CD14-positive monocyte (primary cell): Measurements from ENCODE around the gene GALNT12. TPM values are rescaled to one million over a fixed set of nuclear protein-coding genes. Genes with fewer than 3 reads are reported as not detected.

Source experiments
- DNase-seq, 3 donors: peaks; one replicate each; pipeline ENCODE4 v3.0.0-alpha.2; 2011 to 2022
- H2AFZ ChIP-seq: 2 replicates; pipeline ENCODE4 v1.6.0; 2012; ENCODE audit warnings: mild to moderate bottlenecking, low read depth, low read length, inconsistent platforms; ENCODE audit not compliant: insufficient read depth, poor library complexity, severe bottlenecking
- H3K27ac ChIP-seq, 2 donors: 1 replicate in 1 of 2; 2 replicates in 1 of 2; pipeline ENCODE4 v1.5.1; 2012 to 2013; ENCODE audit warnings: low read length in 2 of 2, control low read depth in 1 of 2, inconsistent platforms in 1 of 2, low read depth in 1 of 2, mild to moderate bottlenecking in 1 of 2
- H3K27me3 ChIP-seq, 2 donors: one replicate each; pipeline versions ENCODE4 v1.6.0 to v1.6.1; 2011 to 2013; ENCODE audit warnings: low read length in 2 of 2; ENCODE audit not compliant: control insufficient read depth in 2 of 2, insufficient read depth in 2 of 2
- H3K36me3 ChIP-seq, 2 donors: replicated peaks in 1 of 2; 1 replicate in 1 of 2; 2 replicates in 1 of 2; pipeline versions ENCODE4 v1.5.1 to v1.6.1; 2012 to 2013; ENCODE audit warnings: low read length in 2 of 2, control low read depth in 1 of 2, inconsistent platforms in 1 of 2, mild to moderate bottlenecking in 1 of 2; ENCODE audit not compliant: insufficient read depth in 2 of 2, control insufficient read depth in 1 of 2
- H3K4me1 ChIP-seq, 2 donors: 1 replicate in 1 of 2; 2 replicates in 1 of 2; pipeline versions ENCODE4 v1.5.1 to v1.6.1; 2012 to 2013; ENCODE audit warnings: low read length in 2 of 2, control low read depth in 1 of 2, inconsistent platforms in 1 of 2, mild to moderate bottlenecking in 1 of 2, moderate library complexity in 1 of 2; ENCODE audit not compliant: insufficient read depth in 2 of 2, control insufficient read depth in 1 of 2
- H3K4me2 ChIP-seq: replicated peaks from 2 replicates; pipeline ENCODE3; 2012; ENCODE audit warnings: low read length, moderate library complexity, mild to moderate bottlenecking; ENCODE audit not compliant: poor library complexity, severe bottlenecking; ENCODE audit errors: extremely low read depth
- H3K4me3 ChIP-seq, 3 experiments: fragments of 200-600 bp in 1 of 3; sonication (generic) in 1 of 3; replicated peaks in 1 of 3; 1 replicate in 2 of 3; 2 replicates in 1 of 3; pipeline ENCODE4 v1.5.1; 2011 to 2013; ENCODE audit warnings: low read length in 3 of 3, mild to moderate bottlenecking in 3 of 3, control low read depth in 2 of 3, low read depth in 2 of 3, inconsistent platforms in 1 of 3, moderate library complexity in 1 of 3
- H3K79me2 ChIP-seq: 2 replicates; pipeline ENCODE4 v1.6.0; 2012; ENCODE audit warnings: mild to moderate bottlenecking, control low read depth, inconsistent platforms, low read length, moderate library complexity; ENCODE audit not compliant: insufficient read depth
- H3K9ac ChIP-seq: 2 replicates; pipeline ENCODE4 v1.6.0; 2017; ENCODE audit warnings: low read length, mild to moderate bottlenecking; ENCODE audit not compliant: insufficient read depth, poor library complexity, severe bottlenecking
- H3K9me3 ChIP-seq, 2 donors: replicated peaks in 1 of 2; 1 replicate in 1 of 2; 2 replicates in 1 of 2; pipeline versions ENCODE4 v1.5.1 to v1.6.1; 2012 to 2013; ENCODE audit warnings: low read length in 2 of 2, control low read depth in 1 of 2; ENCODE audit not compliant: control insufficient read depth in 1 of 2, insufficient read depth in 1 of 2
- H4K20me1 ChIP-seq: 2 replicates; pipeline ENCODE4 v1.6.0; 2012; ENCODE audit warnings: mild to moderate bottlenecking, low read length, control low read depth, moderate library complexity; ENCODE audit not compliant: insufficient read depth
- H3K27ac Mint-ChIP-seq, 7 donors: one replicate each; pipeline ENCODE4 v1.8.0; 2020; ENCODE audit warnings: mild to moderate bottlenecking in 7 of 7, mixed read lengths in 7 of 7, moderate library complexity in 6 of 7, inconsistent platforms in 2 of 7
- H3K27me3 Mint-ChIP-seq, 3 donors: one replicate each; pipeline ENCODE4 v1.8.0; 2021 to 2022; ENCODE audit warnings: low read depth in 3 of 3, mild to moderate bottlenecking in 3 of 3, mixed read lengths in 3 of 3, moderate library complexity in 3 of 3, inconsistent platforms in 1 of 3
- H3K36me3 Mint-ChIP-seq, 2 donors: one replicate each; pipeline ENCODE4 v1.8.0; 2020; ENCODE audit warnings: mixed read lengths in 2 of 2, inconsistent platforms in 1 of 2, mild to moderate bottlenecking in 1 of 2
- H3K4me1 Mint-ChIP-seq: one replicate; pipeline ENCODE4 v1.8.0; 2020; ENCODE audit warnings: mild to moderate bottlenecking, mixed read lengths
- H3K4me3 Mint-ChIP-seq, 2 donors: one replicate each; pipeline ENCODE4 v1.8.0; 2020; ENCODE audit warnings: mild to moderate bottlenecking in 2 of 2, mixed read lengths in 2 of 2, moderate library complexity in 1 of 2
- H3K9me3 Mint-ChIP-seq, 7 donors: one replicate each; pipeline ENCODE4 v1.8.0; 2020 to 2022; ENCODE audit warnings: mixed read lengths in 7 of 7, mild to moderate bottlenecking in 6 of 7, moderate library complexity in 6 of 7, inconsistent platforms in 2 of 7
- CTCF ChIP-seq: fragments of 200-600 bp; IDR thresholded peaks from one replicate; pipeline ENCODE4 v1.8.0; 2022; ENCODE audit warnings: antibody characterized with exemption, mild to moderate bottlenecking
- WGBS: methylation state at CpG from one replicate; pipeline ENCODE4 v1.1.5; 2013; ENCODE audit warnings: missing lambda C conversion rate; ENCODE audit not compliant: insufficient coverage; 5-methylcytosine and 5-hydroxymethylcytosine counted together
- intact Hi-C, 2 donors: fragments of 100-400 bp; cut with micrococcal nuclease; formaldehyde crosslinking; loops; one replicate each; pipeline versions ENCODE4 v1.15.0 to v1.15.1; 2023
- polyA plus RNA-seq, 3 donors: library from polyadenylated mRNA; depleted of rRNA in 1 of 3; unstranded in 2 of 3; stranded (reverse) in 1 of 3; fragments of 300-500 nt in 2 of 3; fragments of >200 nt in 1 of 3; fragmentation: Illumina TruSeq in 2 of 3; gene quantifications; 1 replicate in 2 of 3; 2 replicates in 1 of 3; pipeline ENCODE4 v1.2.3, GENCODE V29; 2012 to 2021

The GALNT12 gene
- polyA plus RNA-seq, 3 donors = 0.16 TPM; not detected in 2

GRCh38 chr9:98787766-98788335 lies 19.6 kb upstream of the GALNT12 start:
- peaks cover 19% of the 10 kb centered on the region for H3K4me1 Mint-ChIP-seq
- WGBS = 100% methylated on average over 9 of the region's 12 CpGs
- no peak for DNase-seq
- peaks cover 0 to 3% (median under 1%) of the 10 kb centered on the region in 3 donors for H3K27me3 Mint-ChIP-seq
- H3K36me3 ChIP-seq = no peaks in the 10 kb centered on the region
- no peaks in the 10 kb centered on the region for H3K27me3 ChIP-seq
- H3K79me2 ChIP-seq = no peaks in the 10 kb centered on the region
- H3K27ac Mint-ChIP-seq = peak overlapping the region in 1 of 7 donors; percentile 68
- no peaks in the 10 kb centered on the region for H3K9me3 Mint-ChIP-seq
- H3K4me2 ChIP-seq = no peak overlapping the region
- H3K4me1 ChIP-seq = peaks cover 5 to 16% of the 10 kb centered on the region in 2 donors
- H3K4me3 Mint-ChIP-seq = no peak overlapping the region
- TF ChIP-seq CTCF = no peak
- intact Hi-C loops = no loop called here
- H3K4me3 ChIP-seq = no peak overlapping the region
- H3K9me3 ChIP-seq = no peaks in the 10 kb centered on the region
- H3K36me3 Mint-ChIP-seq = peaks cover 0 to 4% of the 10 kb centered on the region in 2 donors
- no peak overlapping the region for H2AFZ ChIP-seq
- H4K20me1 ChIP-seq = no peaks in the 10 kb centered on the region
- no peak overlapping the region for H3K27ac ChIP-seq
- H3K9ac ChIP-seq = no peak overlapping the region

GRCh38 chr9:98789483-98790133 lies 17.9 kb upstream of the GALNT12 start:
- no peak for TF ChIP-seq CTCF
- Histone ChIP-seq H3K36me3 (no peaks in the 10 kb centered on the region), H3K9me3 (no peaks in the 10 kb centered on the region), H3K27ac (no peak overlapping the region), H4K20me1 (no peaks in the 10 kb centered on the region), H3K4me1 (peaks cover 0 to 5% of the 10 kb centered on the region in 2 donors), H3K9ac (no peak overlapping the region), H3K4me3 (no peak overlapping the region), H3K79me2 (no peaks in the 10 kb centered on the region), H3K4me2 (no peak overlapping the region), H2AFZ (no peak overlapping the region), H3K27me3 (peaks cover 0 to 1% of the 10 kb centered on the region in 2 donors)
- WGBS = 97% methylated on average over 4 of the region's 5 CpGs
- Mint-ChIP-seq H3K27ac (no peak overlapping the region), H3K27me3 (peaks cover under 1 to 5% (median 4%) of the 10 kb centered on the region in 3 donors), H3K4me1 (peaks cover 5% of the 10 kb centered on the region), H3K4me3 (no peak overlapping the region), H3K36me3 (peaks cover 0 to 4% of the 10 kb centered on the region in 2 donors), H3K9me3 (no peaks in the 10 kb centered on the region)
- no peak for DNase-seq
- intact Hi-C loops = loop anchor here (2.0 to 5.0 kb wide), 4 partner anchors 252 to 477 kb away; no protein-coding TSS in a partner anchor
